Thymus (tissue), 11 donors: Measurements from ENCODE around the gene GPRC5A. TPM values are rescaled to one million over a fixed set of nuclear protein-coding genes. Genes with fewer than 3 reads are reported as not detected.

Experiments
- DNase-seq, 9 donors: peaks; one replicate each; pipeline ENCODE4 v3.0.0-alpha.2; 2013; ENCODE audit warnings: low spot score in 9 of 9, low read depth in 6 of 9, missing footprints in 1 of 9
- H3K27ac ChIP-seq, 2 donors: one replicate each; pipeline ENCODE4 v1.5.1; 2013; ENCODE audit warnings: control low read depth in 1 of 2, low read depth in 1 of 2, low read length in 1 of 2, mild to moderate bottlenecking in 1 of 2, moderate library complexity in 1 of 2
- H3K27me3 ChIP-seq, 2 donors: one replicate each; pipeline ENCODE4 v1.5.1; 2013; ENCODE audit warnings: low read length in 1 of 2; ENCODE audit not compliant: control insufficient read depth in 2 of 2, insufficient read depth in 1 of 2
- H3K36me3 ChIP-seq, 2 donors: one replicate each; pipeline ENCODE4 v1.5.1; 2013; ENCODE audit warnings: low read length in 1 of 2, mild to moderate bottlenecking in 1 of 2, moderate library complexity in 1 of 2; ENCODE audit not compliant: control insufficient read depth in 2 of 2, insufficient read depth in 2 of 2
- H3K4me1 ChIP-seq, 2 donors: one replicate each; pipeline ENCODE4 v1.5.1; 2013; ENCODE audit warnings: low read length in 2 of 2; ENCODE audit not compliant: control insufficient read depth in 2 of 2, insufficient read depth in 2 of 2
- H3K4me3 ChIP-seq, 2 donors: one replicate each; pipeline ENCODE4 v1.5.1; 2013; ENCODE audit warnings: low read length in 2 of 2, control low read depth in 1 of 2, mild to moderate bottlenecking in 1 of 2
- H3K9me3 ChIP-seq, 2 donors: one replicate each; pipeline ENCODE4 v1.5.1; 2013; ENCODE audit warnings: low read length in 1 of 2, mild to moderate bottlenecking in 1 of 2; ENCODE audit not compliant: control insufficient read depth in 2 of 2, insufficient read depth in 1 of 2
- WGBS: extraction: QIAGEN DNeasy Blood & Tissue Kit; methylation state at CpG from one replicate; pipeline ENCODE4 v1.1.7; 2013; 5-methylcytosine and 5-hydroxymethylcytosine counted together
- polyA plus RNA-seq: library from polyadenylated mRNA; stranded (reverse); fragments of 200-250 nt; gene quantifications from one replicate; pipeline ENCODE4 v1.2.3, GENCODE V29; 2013
- total RNA-seq: library from RNA; stranded (reverse); fragments of 120-200 nt; gene quantifications from one replicate; pipeline ENCODE4 v1.2.4, GENCODE V29; 2013
- donor health status: healthy.

GPRC5A gene
- total and polyA plus RNA-seq, 2 donors = 0.09 to 1.1 TPM

DNA sequence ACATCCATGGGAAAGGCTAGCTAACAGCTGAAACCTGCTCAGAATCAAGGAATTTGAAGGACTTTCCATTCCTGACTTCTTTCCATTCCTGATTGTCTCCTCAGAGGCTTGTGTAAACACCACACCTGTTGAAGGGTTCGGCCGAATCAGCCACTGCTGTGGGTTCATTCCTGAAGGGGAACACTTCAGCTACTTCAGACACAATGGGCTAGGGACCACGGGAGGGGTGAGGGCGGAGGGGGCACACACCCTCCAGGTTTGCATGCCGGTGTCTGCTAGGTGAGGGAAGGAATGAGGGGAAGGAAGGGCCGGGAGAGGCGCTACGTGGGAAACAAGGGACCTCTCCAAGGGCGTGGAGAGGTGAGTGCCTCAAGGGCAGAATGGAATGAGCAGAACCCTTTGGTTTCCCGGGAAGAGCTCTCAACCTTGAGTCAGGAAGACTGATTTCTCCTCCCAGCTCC, 1.3 kb downstream of the GPRC5A start:
- WGBS = 74% methylated on average over 10 of the region's 10 CpGs
- Histone ChIP-seq H3K27ac (no peak overlapping the region), H3K27me3 (peaks cover 14 to 48% of the 10 kb centered on the region in 2 donors), H3K4me3 (no peak overlapping the region), H3K36me3 (no peaks in the 10 kb centered on the region), H3K4me1 (peaks cover 4 to 16% of the 10 kb centered on the region in 2 donors), H3K9me3 (no peaks in the 10 kb centered on the region)
- DNase-seq = no peak

DNA sequence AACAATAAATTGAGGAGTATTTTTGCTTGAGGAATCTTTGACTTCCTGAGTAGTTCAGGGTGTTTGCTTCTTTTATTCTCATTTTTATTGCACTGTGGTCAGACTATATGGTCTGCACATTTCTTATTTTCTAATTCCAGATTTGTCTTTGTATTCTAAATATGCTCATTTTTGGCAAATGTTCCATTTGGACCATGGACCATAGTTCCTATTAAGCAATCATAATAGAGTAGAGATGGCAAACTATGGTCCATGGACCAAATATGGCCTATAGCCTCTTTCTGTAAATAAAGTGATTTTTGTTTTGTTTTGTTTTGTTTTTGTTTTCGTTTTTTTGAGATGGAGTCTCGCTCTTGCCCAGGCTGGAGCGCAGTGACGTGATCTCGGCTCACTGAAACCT, 2.1 kb downstream of the GPRC5A start:
- no peak overlapping the region for H3K4me3 ChIP-seq
- 99% methylated on average over 5 of the region's 5 CpGs for WGBS
- no peak for DNase-seq

DNA sequence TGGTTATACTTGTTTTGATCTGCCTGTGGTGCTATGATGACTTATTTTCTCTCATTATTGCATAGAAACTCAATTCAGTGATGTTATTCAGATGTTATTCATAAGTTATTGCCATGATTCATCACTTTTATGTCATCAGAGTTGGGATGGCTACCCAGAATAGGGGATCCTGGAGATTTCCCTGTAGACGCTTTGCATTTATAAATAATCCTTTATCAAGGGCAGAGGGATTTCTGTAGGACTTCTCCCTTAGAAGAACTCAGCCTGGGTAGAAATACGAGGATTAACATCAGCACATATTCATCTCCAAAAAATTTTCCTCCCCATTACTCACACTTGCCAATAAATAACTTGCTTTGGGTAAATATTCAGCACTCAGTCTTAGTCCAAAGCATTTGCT, 4.9 kb downstream of the GPRC5A start:
- Histone ChIP-seq H3K27ac (no peak overlapping the region), H3K4me1 (peaks cover 4 to 5% of the 10 kb centered on the region in 2 donors), H3K9me3 (no peaks in the 10 kb centered on the region), H3K36me3 (no peaks in the 10 kb centered on the region), H3K27me3 (peaks cover 11 to 23% of the 10 kb centered on the region in 2 donors), H3K4me3 (no peak overlapping the region)
- WGBS = 96% methylated on average over 2 of the region's 2 CpGs
- DNase-seq = no peak

More for the DNA sequence above, 2.1 kb downstream of the GPRC5A start:
- peaks cover 14 to 46% of the 10 kb centered on the region in 2 donors for H3K27me3 ChIP-seq
- peaks cover 4 to 16% of the 10 kb centered on the region in 2 donors for H3K4me1 ChIP-seq
- no peaks in the 10 kb centered on the region for H3K9me3 ChIP-seq
- no peaks in the 10 kb centered on the region for H3K36me3 ChIP-seq
- no peak overlapping the region for H3K27ac ChIP-seq

DNA sequence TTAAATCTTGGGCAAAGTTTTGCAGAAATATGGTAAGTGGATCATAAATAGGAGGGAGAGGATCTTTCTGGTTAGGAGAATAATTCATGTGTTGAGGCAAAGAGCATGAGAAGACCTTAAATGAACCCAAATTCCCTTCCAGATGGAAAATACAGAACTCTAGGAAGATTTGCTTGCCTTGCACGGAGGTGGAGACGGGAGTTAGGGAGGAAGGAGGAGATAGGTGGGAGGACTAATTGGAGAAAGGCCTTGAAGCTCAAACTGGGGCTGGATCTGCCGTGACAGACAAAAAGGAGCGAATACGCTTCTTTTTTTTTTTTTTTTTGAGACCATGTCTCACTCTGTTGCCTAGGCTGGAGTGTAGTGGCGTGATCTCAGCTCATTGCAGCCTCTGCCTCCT, 5.9 kb downstream of the GPRC5A start:
- no peak overlapping the region for H3K4me3 ChIP-seq
- H3K9me3 ChIP-seq = no peaks in the 10 kb centered on the region
- 98% methylated on average over 6 of the region's 6 CpGs for WGBS
- no peaks in the 10 kb centered on the region for H3K4me1 ChIP-seq
- DNase-seq = no peak
- no peak overlapping the region for H3K27ac ChIP-seq
- peaks cover 3 to 13% of the 10 kb centered on the region in 2 donors for H3K27me3 ChIP-seq
- H3K36me3 ChIP-seq = no peaks in the 10 kb centered on the region

DNA sequence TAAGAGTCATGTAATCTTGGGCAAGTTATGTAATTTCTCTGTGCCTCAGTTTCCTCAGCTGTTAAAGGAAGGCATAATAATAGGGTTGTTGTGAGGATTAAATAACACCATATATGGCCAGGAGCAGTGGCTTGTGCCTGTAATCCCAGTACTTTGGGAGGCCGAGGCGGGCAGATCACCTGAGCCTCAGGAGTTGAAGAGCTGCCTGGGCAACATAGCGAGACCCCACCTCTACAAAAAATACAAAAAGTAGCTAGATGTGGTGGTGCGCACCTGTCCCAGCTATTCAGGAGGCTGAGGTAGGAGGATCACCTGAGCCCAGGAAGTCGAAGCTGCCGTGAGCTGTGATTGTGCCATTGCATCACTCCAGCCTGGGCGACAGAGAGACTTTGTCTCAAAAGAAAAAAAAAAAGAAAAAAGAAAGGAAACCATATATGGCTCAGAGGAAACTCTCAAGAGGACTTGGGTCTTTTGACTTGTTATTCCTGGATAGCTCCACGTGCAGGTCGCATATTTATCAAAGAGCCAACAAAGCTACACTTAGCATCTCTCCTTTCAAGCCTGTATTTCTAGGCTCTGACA, 6.9 kb downstream of the GPRC5A start:
- DNase-seq = no peak
- H3K9me3 ChIP-seq = no peaks in the 10 kb centered on the region
- 98% methylated on average over 9 of the region's 9 CpGs for WGBS
- no peak overlapping the region for H3K4me3 ChIP-seq
- H3K27me3 ChIP-seq = peaks cover 0 to 4% of the 10 kb centered on the region in 2 donors
- no peaks in the 10 kb centered on the region for H3K36me3 ChIP-seq
- no peak overlapping the region for H3K27ac ChIP-seq
- H3K4me1 ChIP-seq = no peaks in the 10 kb centered on the region

DNA sequence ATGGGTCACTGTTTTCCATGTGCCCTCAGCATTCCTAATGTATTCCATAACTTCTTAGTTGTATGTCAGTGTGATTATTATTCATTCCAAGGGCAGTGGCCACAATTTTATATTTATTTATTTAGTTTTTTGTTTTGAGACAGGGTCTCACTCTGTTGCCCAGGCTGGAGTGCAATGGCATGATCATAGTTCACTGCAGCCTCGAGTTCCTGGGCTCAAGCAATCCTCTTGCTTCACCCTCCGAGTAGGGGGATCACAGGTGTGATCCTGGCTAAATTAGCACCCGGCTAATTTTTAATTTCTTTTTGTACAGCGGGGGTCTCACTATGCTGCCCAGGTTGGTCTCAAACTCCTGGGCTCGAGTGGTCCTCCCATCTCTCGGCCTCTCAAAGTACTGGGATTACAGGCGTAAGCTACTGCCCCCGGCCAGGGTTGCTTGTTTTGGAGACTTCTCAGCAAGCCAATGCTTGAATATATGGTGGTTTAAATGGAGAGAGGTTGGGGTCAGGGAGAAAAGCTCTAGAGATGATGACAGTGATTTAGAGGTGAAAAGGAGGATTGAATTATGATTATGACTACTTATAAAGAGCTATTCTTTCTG, 7.6 kb downstream of the GPRC5A start:
- Histone ChIP-seq H3K4me1 (no peaks in the 10 kb centered on the region), H3K9me3 (no peaks in the 10 kb centered on the region), H3K36me3 (no peaks in the 10 kb centered on the region), H3K4me3 (no peak overlapping the region), H3K27me3 (no peaks in the 10 kb centered on the region), H3K27ac (no peak overlapping the region)
- no peak for DNase-seq
- 96% methylated on average over 8 of the region's 8 CpGs for WGBS

DNA sequence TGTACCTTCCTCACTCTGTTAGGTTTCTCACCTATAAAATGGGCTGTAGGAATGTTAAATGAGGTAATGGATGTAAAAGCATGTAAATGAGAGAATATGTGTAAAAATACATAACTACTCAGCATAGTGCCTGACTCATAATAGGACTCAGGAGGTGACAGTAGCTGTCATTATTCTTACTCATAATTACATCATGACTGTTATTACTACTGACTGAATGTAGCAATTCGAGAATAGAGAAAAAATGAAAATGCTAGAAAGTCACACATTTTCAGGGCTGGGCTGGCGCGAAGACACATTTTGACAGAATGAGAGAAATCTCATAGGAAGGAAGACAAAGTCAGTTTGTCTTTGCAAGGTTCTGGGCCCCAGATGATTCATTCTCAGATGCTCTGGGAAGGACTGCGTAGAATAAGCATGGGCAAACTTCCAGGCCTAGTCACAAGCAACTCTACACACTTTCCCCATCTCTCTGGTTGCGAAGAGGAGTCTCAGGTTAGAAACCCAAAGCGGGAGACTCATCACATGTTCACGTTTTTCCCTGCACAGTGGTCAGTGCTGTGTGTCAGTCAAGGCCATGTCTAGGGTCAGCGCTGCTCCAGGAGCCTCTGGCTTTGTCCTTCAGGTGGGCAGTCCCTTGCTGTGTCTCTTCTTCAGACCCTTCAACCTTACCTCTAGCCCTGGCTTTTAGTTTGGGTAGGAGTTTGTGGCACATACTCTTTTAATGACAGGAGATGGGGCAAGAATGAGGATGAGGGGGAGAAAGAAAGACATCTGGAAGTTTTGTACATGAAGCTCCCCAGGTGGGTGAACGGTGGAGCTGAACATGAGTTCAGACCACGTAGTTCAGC, 8.4 kb downstream of the GPRC5A start:
- 94% methylated on average over 10 of the region's 10 CpGs for WGBS

DNA sequence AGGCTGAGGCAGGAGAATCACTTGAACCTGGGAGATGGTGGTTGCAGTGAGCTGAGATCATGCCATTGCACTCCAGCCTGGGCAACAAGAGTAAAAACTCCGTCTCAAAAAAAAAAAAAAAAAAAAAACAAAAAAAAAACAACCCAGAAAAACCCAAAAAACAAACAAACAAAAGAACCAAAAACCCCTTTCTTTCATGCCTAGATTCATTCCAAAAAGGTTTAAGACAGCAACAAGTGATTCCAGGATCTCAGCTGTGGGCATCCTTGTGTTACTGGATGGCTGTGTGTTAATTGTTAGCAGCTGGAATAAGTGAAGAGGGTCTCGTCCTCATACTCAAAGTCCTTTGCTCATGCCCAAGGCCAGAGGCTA, 9.4 kb downstream of the GPRC5A start:
- WGBS = 98% methylated on average over 2 of the region's 2 CpGs
- no peaks in the 10 kb centered on the region for H3K36me3 ChIP-seq
- H3K9me3 ChIP-seq = no peaks in the 10 kb centered on the region
- H3K27me3 ChIP-seq = no peaks in the 10 kb centered on the region
- no peak for DNase-seq
- H3K27ac ChIP-seq = no peak overlapping the region
- H3K4me3 ChIP-seq = no peak overlapping the region
- H3K4me1 ChIP-seq = no peaks in the 10 kb centered on the region

More for the DNA sequence above, 8.4 kb downstream of the GPRC5A start:
- Histone ChIP-seq H3K4me1 (no peaks in the 10 kb centered on the region), H3K4me3 (no peak overlapping the region), H3K9me3 (no peaks in the 10 kb centered on the region), H3K27me3 (no peaks in the 10 kb centered on the region), H3K27ac (no peak overlapping the region), H3K36me3 (no peaks in the 10 kb centered on the region)
- DNase-seq = no peak

DNA sequence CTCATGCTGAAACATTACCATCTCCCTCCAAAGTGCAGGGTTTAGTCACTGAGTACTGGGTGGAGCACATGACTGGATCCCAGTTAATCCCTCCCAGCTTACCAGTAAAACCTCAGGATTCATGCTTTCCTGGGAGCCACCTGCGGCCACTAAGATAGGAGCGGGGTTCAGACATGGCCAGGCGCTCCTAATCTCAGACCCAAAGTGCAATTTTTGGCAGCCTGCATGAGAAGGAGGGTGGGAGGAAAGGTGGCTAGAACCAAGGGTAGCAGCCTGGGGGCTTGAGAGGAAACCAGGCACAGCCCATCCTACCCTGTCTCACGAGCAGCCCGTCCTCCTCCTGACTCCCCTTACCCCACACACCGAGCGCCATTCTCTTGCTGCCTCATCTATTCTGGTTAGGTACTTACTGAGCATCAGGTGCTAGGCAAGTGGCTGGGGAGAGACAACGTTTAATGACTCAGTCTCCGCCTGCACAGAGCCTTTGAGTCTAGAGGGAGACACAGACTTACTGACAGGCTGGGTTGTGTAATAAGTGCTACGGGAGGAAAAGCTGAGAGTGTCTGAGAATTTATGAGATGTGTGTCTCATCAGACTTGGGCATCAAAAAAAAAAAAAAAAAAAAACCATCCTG, 9.9 kb downstream of the GPRC5A start:
- H3K27me3 ChIP-seq = no peaks in the 10 kb centered on the region
- H3K36me3 ChIP-seq = no peaks in the 10 kb centered on the region
- no peak for DNase-seq
- 97% methylated on average over 10 of the region's 10 CpGs for WGBS
- no peaks in the 10 kb centered on the region for H3K9me3 ChIP-seq
- no peak overlapping the region for H3K27ac ChIP-seq
- H3K4me1 ChIP-seq = no peaks in the 10 kb centered on the region
- H3K4me3 ChIP-seq = no peak overlapping the region
